Measurements from ENCODE around the gene SLC26A8. TPM values are rescaled to one million over a fixed set of nuclear protein-coding genes. Genes with fewer than 3 reads are reported as not detected.

The SLC26A8 gene
- total RNA-seq, 2 experiments from 2014 or later: not detected

GRCh38 chr6:36053878-36054277 is 29.4 kb upstream of the SLC26A8 start:
- ChIA-PET POLR2A (no interaction called here), CTCF (no interaction called here)

DNA sequence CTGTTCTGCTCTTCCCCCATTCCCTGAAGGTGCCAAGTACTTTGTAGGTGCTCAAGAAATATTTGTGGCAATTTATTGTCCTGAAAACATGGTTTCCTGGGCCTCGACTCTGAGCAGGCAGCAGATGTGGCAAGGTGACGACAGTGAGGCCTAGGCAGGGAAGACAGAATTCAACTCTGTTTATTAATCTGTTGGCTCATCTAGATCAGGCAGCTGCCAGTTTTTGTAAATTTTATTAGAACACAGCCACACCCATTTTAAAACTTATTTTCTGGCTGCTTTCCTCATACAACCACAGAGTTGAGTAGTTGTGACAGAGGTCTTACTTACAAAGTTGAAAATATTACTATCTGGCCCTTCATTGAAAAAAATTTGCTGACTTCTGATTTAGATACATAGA is 27.7 kb upstream of the SLC26A8 start:
- ChIA-PET POLR2A (interaction anchor here (0.6 kb wide), 2 partner anchors 24 to 326 kb away, joined by 3 to 4 read pairs; no protein-coding TSS in a partner anchor), CTCF (no interaction called here)

DNA sequence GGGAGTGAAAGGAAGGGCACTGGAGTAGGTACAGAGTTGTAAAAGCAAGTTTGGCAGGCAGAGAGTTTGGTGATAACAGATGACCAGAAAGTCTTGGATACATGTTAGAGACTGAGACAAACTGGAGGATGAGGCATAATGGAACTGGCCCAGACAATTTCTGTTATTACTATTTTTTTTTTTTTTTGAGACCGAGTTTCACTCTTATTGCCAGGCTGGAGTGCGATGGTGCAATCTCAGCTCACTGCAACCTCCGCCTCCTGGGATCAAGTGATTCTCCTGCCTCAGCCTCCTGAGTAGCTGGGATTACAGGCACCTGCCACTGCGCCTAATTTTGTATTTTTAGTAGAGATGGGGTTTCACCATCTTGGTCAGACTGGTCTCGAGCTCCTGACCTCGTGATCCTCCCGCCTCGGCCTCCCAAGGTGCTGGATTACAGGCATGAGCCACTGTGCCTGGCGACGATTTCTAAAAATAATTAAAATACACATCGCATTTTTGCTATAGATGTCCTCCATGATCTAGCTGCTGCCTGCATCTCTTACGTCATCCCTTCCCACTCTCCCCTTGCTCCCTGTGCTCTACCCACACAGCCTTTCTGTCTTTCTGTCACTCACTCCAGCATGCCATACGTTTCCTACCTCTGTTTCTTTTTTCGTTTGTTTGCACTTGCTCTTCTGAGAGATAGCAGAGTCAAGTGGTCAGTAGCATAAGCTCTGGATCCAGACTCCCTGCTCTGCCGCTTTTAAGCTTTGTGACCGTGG is 26.7 kb upstream of the SLC26A8 start:
- ChIA-PET CTCF (no interaction called here), POLR2A (no interaction called here)

GRCh38 chr6:36050305-36050704 is 25.9 kb upstream of the SLC26A8 start:
- CTCF ChIA-PET: no interaction called here
- POLR2A ChIA-PET: no interaction called here

DNA sequence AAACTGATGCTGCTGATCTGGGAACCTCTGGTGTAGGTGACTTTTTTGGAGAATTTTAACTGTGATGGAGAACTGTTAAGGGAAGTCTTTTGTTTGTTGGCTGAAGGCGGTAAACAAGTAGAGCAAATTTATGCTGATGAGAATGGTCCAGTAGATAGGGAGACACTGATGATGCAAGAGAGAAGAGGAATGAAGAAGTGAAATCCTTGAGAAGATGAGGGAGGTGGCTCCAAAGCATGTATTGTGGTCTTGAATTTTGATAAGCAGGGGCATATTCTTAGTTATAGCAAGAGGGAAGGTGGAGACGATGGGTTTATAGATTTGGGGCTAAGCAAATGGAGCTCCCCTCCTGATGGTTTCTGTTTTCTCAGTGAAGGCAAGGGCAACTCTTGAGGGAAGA is 25.1 kb upstream of the SLC26A8 start:
- CTCF ChIA-PET: interaction anchor here (1.0 to 2.3 kb wide), 2 partner anchors 43 to 45 kb away, joined by 3 to 6 read pairs; no protein-coding TSS in a partner anchor
- POLR2A ChIA-PET: no interaction called here

DNA sequence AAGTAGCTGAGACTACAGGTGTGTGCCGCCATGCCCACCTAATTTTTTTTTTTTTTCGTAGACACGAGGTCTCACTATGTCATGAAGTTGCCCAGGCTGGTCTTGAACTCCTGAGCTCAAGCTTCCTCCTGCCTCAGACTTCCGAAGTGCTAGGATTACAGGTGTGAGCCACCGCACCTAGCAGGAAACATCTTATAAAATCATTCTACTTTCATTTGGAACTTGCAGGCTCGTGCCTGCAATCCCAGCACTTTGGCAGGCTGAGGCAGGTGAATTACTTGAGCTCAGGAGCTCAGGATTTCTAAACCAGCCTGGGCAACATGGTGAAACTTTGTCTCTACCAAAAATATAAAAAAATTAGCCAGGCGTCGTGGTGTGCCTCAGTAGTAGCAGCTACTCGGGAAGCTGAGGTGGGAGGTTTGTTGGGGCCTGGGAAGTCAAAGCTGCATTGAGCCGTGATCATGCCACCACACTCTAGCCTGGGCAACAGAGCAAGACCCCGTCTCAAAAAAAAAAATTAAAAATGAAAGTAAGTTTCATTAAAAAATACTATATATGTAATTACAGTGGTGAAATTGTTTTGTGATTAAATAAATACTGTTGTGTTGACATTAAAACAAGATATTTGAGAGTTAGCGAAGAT is 18.3 kb upstream of the SLC26A8 start:
- CTCF ChIA-PET: interaction anchor here (1.0 to 1.4 kb wide), 3 partner anchors 13 to 52 kb away, joined by 3 to 5 read pairs (median 3); no protein-coding TSS in a partner anchor
- POLR2A ChIA-PET: interaction anchor here (1.4 kb wide), 1 partner anchor 14 kb away, joined by 4 read pairs; the partner anchor contains the start of gene MAPK14

GRCh38 chr6:36040958-36041357 is 16.5 kb upstream of the SLC26A8 start:
- POLR2A ChIA-PET: interaction anchor here (0.5 kb wide), 1 partner anchor 25 kb away, joined by 5 read pairs; no protein-coding TSS in a partner anchor
- CTCF ChIA-PET: no interaction called here

- ChIA-PET CTCF (no interaction called here), POLR2A (interaction anchor here (0.6 kb wide), 1 partner anchor 52 kb away, joined by 5 read pairs; no protein-coding TSS in a partner anchor)
Observed at GRCh38 chr6:36039112-36039511, 14.7 kb upstream of the SLC26A8 start.

- ChIA-PET CTCF (interaction anchor here (1.6 kb wide), 1 partner anchor 323 kb away, joined by 3 read pairs; no protein-coding TSS in a partner anchor), POLR2A (interaction anchor here (0.6 kb wide), 1 partner anchor 53 kb away, joined by 5 read pairs; no protein-coding TSS in a partner anchor)
Observed at GRCh38 chr6:36038120-36038876, 13.9 kb upstream of the SLC26A8 start.

GRCh38 chr6:36035225-36035624 is 10.8 kb upstream of the SLC26A8 start:
- POLR2A ChIA-PET: no interaction called here
- CTCF ChIA-PET: interaction anchor here (1.1 kb wide), 1 partner anchor 60 kb away, joined by 3 read pairs; no protein-coding TSS in a partner anchor

- ChIA-PET POLR2A (no interaction called here), CTCF (no interaction called here)
Observed at GRCh38 chr6:36034441-36034840, 10.0 kb upstream of the SLC26A8 start.

DNA sequence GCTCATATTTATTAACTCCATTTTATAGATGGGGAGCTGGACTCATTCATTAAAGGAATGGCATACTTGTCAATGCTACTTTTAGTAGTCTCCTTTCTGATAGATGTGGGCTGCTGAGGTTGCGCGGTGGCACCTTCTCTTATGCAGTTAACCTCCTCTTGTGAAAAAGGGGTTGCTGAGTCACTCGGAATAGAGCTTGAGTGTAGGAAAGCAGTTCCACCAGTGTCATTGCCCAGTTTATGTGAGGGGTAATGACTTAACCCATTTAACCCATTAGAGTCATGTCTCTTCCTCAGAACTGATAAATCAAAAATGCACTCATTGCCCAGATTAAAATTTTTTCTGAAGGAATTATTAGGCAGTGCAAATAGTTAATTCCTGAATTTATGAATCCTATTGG is 9.5 kb upstream of the SLC26A8 start:
- POLR2A ChIA-PET: no interaction called here

DNA sequence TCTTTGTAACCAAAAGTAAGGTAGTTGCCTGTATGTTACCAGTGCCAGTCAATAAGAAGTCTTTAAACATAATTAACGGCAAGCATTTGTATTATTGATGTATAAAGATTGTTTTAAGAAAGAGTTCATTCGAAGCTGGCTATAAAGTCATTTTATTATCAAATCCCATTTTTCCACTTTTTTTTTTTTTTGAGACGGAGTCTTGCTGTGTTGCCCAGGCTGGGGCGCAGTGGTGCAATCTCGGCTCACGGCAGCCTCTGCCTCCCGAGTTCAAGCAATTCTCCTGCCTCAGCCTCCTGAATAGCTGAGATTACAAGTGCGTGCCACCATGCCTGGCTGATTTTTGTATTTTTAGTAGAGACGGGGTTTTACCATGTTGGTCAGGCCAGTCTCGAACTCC is 8.7 kb upstream of the SLC26A8 start:
- ChIA-PET POLR2A (interaction anchor here (0.6 to 0.7 kb wide), 3 partner anchors 33 to 347 kb away, joined by 3 to 5 read pairs (median 3); no protein-coding TSS in a partner anchor), CTCF (interaction anchor here (1.8 kb wide), 1 partner anchor 62 kb away, joined by 4 read pairs; no protein-coding TSS in a partner anchor)

More for the DNA sequence above, 9.5 kb upstream of the SLC26A8 start:
- CTCF ChIA-PET: interaction anchor here (1.8 kb wide), 1 partner anchor 61 kb away, joined by 4 read pairs; no protein-coding TSS in a partner anchor

- ChIA-PET POLR2A (no interaction called here), CTCF (interaction anchor here (1.8 kb wide), 1 partner anchor 63 kb away, joined by 4 read pairs; no protein-coding TSS in a partner anchor)
Observed at GRCh38 chr6:36032261-36032660, 7.8 kb upstream of the SLC26A8 start.

DNA sequence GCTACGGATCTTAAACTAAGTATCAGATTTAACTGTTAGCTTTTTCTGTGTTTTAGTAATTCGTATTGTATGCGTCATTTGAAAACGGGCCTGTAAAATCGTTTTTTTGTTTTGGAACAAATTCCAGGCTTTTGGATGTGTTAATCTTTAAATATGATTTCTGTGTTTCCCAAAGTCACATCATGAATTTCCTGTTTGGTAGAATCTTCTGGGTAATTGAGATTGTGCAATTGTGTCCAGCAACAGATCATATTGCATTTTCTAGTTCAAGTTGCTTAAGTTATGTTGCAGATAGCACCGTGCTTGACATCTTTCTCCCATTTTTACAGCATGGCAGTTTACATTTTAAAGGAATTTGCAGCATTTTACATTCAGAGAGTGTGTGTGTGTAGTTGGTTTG is 5.0 kb upstream of the SLC26A8 start:
- ChIA-PET POLR2A (interaction anchor here (1.1 to 3.3 kb wide), 6 partner anchors 13 to 166 kb away, joined by 4 to 49 read pairs (median 8); partner anchors contain the start of genes MAPK13 and SRPK1), CTCF (interaction anchor here (1.3 to 5.6 kb wide), 5 partner anchors 14 to 100 kb away, joined by 3 to 85 read pairs (median 13); no protein-coding TSS in a partner anchor)

- POLR2A ChIA-PET: interaction anchor here (0.6 to 3.3 kb wide), 10 partner anchors 14 to 297 kb away, joined by 3 to 49 read pairs (median 6); partner anchors contain the start of genes MAPK13 and SRPK1
- CTCF ChIA-PET: interaction anchor here (0.9 to 5.6 kb wide), 9 partner anchors 14 to 542 kb away, joined by 3 to 85 read pairs (median 5); no protein-coding TSS in a partner anchor
Observed at GRCh38 chr6:36028877-36029324, 4.5 kb upstream of the SLC26A8 start.

- CTCF ChIA-PET: interaction anchor here (0.6 to 5.6 kb wide), 19 partner anchors 15 to 541 kb away, joined by 3 to 85 read pairs (median 4); no protein-coding TSS in a partner anchor
- POLR2A ChIA-PET: interaction anchor here (0.6 to 3.3 kb wide), 12 partner anchors 14 to 296 kb away, joined by 3 to 49 read pairs (median 4); partner anchors contain the start of genes MAPK13 and SRPK1
Observed at GRCh38 chr6:36028088-36028876, 3.8 kb upstream of the SLC26A8 start.
